Mesenteric fat pad (tissue), 1 donor: ENCODE results near the gene KANSL1L. TPM values are rescaled to one million over a fixed set of nuclear protein-coding genes. Genes with fewer than 3 reads are reported as not detected.

ENCODE experiments used
- DNase-seq: peaks from one replicate; pipeline ENCODE4 v3.0.0-alpha.2; 2020; ENCODE audit warnings: low spot score
- total RNA-seq: library from RNA; stranded (reverse); fragmentation: NEBNext Ultra II Directional; extraction: Animal tissue kit (Norgen Biotek cat#: 25700); gene quantifications from one replicate; pipeline ENCODE4 v1.2.1, GENCODE V29; 2021
- donor health status: DM: yes; HTN: yes; CAD: no.

The KANSL1L gene
- total RNA-seq, 1 donor from 2014 or later = 14.6 TPM

DNA sequence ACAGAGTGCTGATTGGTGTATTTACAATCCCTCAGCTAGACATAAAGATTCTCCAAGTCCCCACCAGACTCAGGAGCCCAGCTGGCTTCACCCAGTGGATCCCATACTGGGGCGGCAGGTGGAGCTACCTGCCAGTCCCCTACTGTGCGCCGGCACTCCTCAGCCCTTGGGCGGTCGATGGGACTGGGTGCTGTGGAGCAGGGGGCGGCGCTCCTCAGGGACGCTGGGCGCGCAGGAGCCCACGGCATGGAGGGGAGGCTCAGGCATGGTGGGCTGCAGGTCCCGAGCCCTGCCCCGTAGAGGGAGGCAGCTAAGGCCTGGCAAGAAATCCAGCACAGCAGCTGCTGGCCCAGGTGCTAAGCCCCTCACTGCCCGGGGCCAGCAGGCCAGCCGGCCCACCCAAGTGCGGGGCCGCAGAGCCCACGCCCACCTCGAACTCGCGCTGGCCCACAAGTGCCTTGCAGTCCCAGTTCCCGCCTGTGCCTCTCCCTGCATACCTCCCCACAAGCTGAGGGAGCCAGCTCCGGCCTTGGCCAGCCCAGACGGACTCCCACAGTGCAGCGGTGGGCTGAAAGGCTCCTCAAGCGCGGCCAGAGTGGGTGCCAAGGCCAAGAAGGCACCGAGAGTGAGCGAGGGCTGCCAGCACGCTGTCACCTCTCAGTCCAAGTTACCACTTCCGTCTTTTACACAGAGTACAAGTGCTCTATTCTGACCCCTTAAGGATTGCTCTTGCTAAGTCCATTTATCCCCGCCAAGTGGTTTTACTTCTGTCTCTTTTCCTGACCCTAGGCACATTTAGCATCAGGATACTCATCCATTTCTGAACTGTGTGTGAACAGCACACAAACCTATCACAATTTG, 170.5 kb downstream of the KANSL1L start:
- no peak for DNase-seq

DNA sequence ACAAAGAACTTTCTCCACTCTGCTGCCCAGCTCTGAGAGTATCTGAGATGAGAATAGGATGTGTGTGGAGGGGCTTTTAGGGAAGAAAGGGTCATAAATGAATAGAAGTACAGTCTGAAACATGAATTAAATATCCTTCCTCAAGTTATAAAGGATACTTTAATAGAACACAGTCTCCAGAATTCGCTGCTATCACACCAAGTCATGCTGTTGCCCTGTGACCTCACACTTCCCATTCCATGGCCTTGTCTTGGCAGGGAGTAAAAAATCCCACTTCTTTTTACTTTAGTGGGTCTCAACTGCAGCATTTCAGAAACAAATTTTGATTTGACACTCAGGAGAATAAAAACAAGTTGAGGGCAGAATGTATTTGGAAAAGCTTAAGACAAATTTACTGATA, 172.6 kb downstream of the KANSL1L start:
- no peak for DNase-seq

DNA sequence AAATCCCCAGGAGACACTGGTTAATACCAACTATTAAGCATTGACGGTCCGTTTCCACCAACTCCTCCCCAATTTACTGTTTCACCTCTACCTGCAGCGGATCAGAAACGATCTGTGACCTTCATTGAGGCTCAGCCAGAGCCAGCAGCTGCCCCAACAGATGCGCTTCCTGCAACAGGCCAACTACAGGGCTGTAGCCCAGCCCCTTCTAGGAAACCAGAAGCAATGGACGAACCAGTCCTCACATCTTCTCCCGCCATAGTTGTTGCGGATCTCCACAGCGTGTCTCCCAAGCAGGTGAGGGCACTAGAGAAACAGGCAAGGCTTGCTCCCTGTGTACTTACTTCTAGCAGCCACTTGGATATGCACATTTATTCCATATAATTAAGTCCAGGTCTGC, 177.2 kb downstream of the KANSL1L start:
- DNase-seq = no peak

DNA sequence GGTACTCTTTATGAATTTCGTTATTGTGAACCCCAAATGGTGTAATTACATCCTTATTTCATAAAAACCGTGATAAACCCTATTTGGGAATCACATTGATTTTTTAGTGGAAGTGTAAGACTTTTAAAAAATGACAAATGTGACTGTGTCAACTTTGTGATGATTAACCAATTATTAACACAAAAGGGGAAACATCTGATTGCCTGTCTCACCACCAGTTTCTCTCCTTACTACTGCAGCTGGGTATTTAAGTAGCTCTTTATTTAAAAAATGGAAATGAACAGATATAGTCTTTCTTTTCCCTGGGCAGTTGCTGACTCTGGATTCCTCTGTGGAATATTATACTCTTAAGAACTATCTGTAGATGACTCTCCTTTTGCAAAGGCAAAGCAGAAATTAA, 180.4 kb downstream of the KANSL1L start:
- no peak for DNase-seq

DNA sequence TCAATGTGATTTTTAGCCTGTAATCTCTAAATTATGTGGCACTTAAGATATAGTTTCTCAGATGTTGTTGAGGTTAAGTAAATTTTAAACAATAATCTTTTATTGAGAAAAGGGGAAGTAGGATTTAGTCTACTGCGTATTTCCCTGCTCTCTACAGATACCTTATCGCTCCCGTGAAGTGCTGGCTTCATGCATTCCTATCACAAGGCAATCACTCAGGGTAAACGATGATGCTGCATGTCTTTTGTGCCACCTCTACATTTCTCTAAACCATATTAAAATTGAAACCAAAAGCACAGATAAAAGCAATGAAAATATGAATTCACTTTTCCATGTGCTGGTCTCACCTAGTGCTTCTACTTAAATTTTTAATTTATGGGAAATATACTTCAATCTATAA, 183.2 kb downstream of the KANSL1L start:
- DNase-seq = no peak

DNA sequence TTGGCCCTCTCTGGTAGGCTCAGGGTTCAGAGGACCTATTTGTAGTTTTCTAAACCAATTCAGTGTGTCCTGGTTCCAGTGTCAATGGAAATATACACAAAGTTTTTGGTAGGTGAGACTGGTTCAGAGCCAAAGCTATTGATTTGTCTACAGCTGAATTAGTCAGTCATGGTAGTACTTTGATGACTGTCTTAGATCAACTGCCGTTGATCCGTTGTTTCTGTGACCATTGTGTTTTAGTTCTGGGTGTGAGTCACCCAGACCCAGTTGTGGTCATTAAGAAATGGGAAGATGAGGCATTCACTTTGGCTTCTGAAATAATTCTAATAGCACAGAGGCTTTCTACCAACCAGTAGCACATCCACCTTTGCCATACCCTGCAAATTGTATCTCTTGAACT, 184.8 kb downstream of the KANSL1L start:
- DNase-seq = no peak

DNA sequence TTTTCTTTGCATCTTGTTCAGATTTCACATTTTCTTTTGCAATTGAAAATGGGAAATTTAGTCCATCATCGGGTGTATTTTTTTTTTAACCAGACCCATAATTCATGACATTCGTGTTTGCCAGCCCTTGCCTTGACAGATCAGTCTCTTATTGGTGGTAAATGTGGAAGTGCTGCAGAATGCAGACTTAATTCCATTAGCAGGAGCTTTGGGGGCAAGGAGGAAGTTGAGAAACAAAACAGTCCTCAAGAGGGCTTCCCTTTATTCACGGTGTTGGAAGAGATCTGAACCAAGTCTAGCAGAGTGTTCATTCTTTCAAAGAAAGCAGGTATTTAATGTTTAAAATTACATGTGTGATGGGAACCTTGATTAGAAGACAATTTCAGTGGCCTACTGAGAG, 185.3 kb downstream of the KANSL1L start:
- no peak for DNase-seq

DNA sequence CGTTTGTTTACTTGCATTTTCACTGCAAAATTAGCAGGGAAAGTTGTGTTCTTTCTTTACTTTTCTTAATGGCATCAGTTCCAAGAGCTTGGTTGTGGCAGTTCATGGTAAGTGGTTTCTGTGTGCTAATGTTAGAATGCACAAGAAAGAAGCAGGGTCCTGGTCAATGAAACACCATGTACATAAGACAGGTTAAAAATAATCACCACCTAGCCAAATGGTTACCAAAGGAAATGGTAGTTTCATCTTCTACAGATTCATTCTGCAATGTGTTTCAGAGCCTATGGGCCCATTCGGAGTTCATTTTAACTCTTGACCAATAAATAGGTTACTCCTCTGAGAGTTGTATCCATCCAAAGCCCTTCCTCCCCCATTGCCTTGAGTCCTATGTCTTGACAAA, 186.9 kb downstream of the KANSL1L start:
- no peak for DNase-seq

GRCh38 chr2:209977386-209978239, 193.6 kb downstream of the KANSL1L start:
- DNase-seq = no peak

- no peak for DNase-seq
Observed at GRCh38 chr2:209976698-209977385, 194.4 kb downstream of the KANSL1L start.

GRCh38 chr2:209974576-209974975, 196.6 kb downstream of the KANSL1L start:
- DNase-seq = no peak

GRCh38 chr2:209973328-209973727, 197.9 kb downstream of the KANSL1L start:
- no peak for DNase-seq

Other genes with a start within 250 kb of the KANSL1L start
- 43.8 TPM for gene RPE, start 168.8 kb downstream of the KANSL1L start, total RNA-seq
- 10.9 TPM for gene ACADL, start 54.0 kb upstream of the KANSL1L start, total RNA-seq
- gene MYL1, start 143.8 kb upstream of the KANSL1L start, total RNA-seq = not detected